ENCODE data around the gene RPTOR.

The RPTOR gene

GRCh38 chr17:80824549-80825470 is 280.2 kb downstream of the RPTOR start:
- no peaks in the 10 kb centered on the region for H3K9me3 ChIP-seq (ENCODE audit: low read length)
- H3K4me1 ChIP-seq (ENCODE audit: insufficient read depth, low read length, severe bottlenecking), result no peaks in the 10 kb centered on the region
- no peaks in the 10 kb centered on the region for H3K79me2 ChIP-seq (ENCODE audit: insufficient read depth, low read length)
- no peaks in the 10 kb centered on the region for H3K9me2 ChIP-seq (ENCODE audit: low read depth, low read length)
- no peaks in the 10 kb centered on the region for H3K27me3 ChIP-seq (ENCODE audit: insufficient read depth, low read length)
- no peaks in the 10 kb centered on the region for H4K20me1 ChIP-seq (ENCODE audit: insufficient read depth, low read length)
- no peak overlapping the region for H3K4me3 ChIP-seq (ENCODE audit: low read depth, low read length, poor library complexity, severe bottlenecking)
- H3K36me3 ChIP-seq (ENCODE audit: insufficient read depth, low read length), result peaks cover 99% of the 10 kb centered on the region
- no peaks in the 10 kb centered on the region for H3F3A ChIP-seq (ENCODE audit: insufficient read depth, low read length)
- H3K9ac ChIP-seq (ENCODE audit: low read length), result no peak overlapping the region
- H3K4me2 ChIP-seq (ENCODE audit: low read length), result no peak overlapping the region
- H3K27ac ChIP-seq (ENCODE audit: low read depth, low read length, poor library complexity, severe bottlenecking), result no peak overlapping the region
- no peak overlapping the region for H2AFZ ChIP-seq (ENCODE audit: low read length)
- TF ChIP-seq, protein P1, sequence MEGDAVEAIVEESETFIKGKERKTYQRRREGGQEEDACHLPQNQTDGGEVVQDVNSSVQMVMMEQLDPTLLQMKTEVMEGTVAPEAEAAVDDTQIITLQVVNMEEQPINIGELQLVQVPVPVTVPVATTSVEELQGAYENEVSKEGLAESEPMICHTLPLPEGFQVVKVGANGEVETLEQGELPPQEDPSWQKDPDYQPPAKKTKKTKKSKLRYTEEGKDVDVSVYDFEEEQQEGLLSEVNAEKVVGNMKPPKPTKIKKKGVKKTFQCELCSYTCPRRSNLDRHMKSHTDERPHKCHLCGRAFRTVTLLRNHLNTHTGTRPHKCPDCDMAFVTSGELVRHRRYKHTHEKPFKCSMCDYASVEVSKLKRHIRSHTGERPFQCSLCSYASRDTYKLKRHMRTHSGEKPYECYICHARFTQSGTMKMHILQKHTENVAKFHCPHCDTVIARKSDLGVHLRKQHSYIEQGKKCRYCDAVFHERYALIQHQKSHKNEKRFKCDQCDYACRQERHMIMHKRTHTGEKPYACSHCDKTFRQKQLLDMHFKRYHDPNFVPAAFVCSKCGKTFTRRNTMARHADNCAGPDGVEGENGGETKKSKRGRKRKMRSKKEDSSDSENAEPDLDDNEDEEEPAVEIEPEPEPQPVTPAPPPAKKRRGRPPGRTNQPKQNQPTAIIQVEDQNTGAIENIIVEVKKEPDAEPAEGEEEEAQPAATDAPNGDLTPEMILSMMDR (IDR thresholded peaks at IDR 0.05; ENCODE audit: low read length), result no peak
- TF ChIP-seq EZH2 (IDR thresholded peaks at IDR 0.05; ENCODE audit: borderline replicate concordance, low read length), result no peak

- Histone ChIP-seq H3F3A (ENCODE audit: insufficient read depth, low read length) (no peaks in the 10 kb centered on the region), H3K9me3 (ENCODE audit: low read length) (no peaks in the 10 kb centered on the region), H3K4me2 (ENCODE audit: low read length) (no peak overlapping the region), H3K27me3 (ENCODE audit: insufficient read depth, low read length) (no peaks in the 10 kb centered on the region), H3K36me3 (ENCODE audit: insufficient read depth, low read length) (peaks cover 97% of the 10 kb centered on the region), H2AFZ (ENCODE audit: low read length) (no peak overlapping the region), H3K9me2 (ENCODE audit: low read depth, low read length) (no peaks in the 10 kb centered on the region), H3K4me1 (ENCODE audit: insufficient read depth, low read length, severe bottlenecking) (no peaks in the 10 kb centered on the region), H3K4me3 (ENCODE audit: low read depth, low read length, poor library complexity, severe bottlenecking) (no peak overlapping the region), H3K9ac (ENCODE audit: low read length) (no peak overlapping the region), H4K20me1 (ENCODE audit: insufficient read depth, low read length) (no peaks in the 10 kb centered on the region), H3K79me2 (ENCODE audit: insufficient read depth, low read length) (no peaks in the 10 kb centered on the region), H3K27ac (ENCODE audit: low read depth, low read length, poor library complexity, severe bottlenecking) (no peak overlapping the region)
- TF ChIP-seq, protein P1 (IDR thresholded peaks at IDR 0.05; ENCODE audit: low read length), result no peak
- TF ChIP-seq EZH2 (IDR thresholded peaks at IDR 0.05; ENCODE audit: borderline replicate concordance, low read length), result no peak
Observed at GRCh38 chr17:80825471-80826345, 281.1 kb downstream of the RPTOR start.

DNA sequence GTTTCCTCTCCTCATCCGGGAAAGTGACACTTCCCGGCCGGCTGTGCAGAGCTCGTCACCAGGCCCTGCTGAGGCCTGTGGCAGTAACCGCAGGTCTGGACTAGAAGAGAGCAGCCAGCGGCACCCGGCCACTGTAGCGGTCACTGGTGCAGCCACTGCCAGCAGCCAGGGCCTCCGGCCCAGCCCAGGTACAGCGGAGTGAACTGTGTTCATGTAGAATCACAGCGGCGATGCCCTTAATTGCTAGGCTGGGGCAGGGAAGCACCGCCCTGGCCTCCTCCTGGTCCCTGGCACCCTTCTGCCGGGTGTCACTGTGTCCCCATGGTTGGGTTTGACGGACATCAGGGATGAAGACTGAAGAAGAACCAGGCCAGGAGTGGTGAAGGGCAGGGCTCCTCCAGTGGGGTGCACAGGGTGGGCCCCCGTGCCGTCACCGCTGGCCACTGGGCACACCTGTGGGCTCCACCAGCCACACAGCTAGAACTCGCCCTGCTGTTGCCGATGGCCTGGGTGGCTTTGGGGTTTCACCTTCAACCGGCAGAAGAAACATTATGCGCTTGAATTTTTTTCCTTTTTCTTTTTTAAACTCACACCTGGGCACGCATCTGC is 281.8 kb downstream of the RPTOR start:
- H3K4me3 ChIP-seq (ENCODE audit: low read depth, low read length, poor library complexity, severe bottlenecking), result no peak overlapping the region
- H4K20me1 ChIP-seq (ENCODE audit: insufficient read depth, low read length), result no peaks in the 10 kb centered on the region
- no peaks in the 10 kb centered on the region for H3K9me3 ChIP-seq (ENCODE audit: low read length)
- H3K9ac ChIP-seq (ENCODE audit: low read length), result no peak overlapping the region
- H2AFZ ChIP-seq (ENCODE audit: low read length), result no peak overlapping the region
- H3K36me3 ChIP-seq (ENCODE audit: insufficient read depth, low read length), result peaks cover 96% of the 10 kb centered on the region
- no peak overlapping the region for H3K4me2 ChIP-seq (ENCODE audit: low read length)
- H3K4me1 ChIP-seq (ENCODE audit: insufficient read depth, low read length, severe bottlenecking), result peaks cover 2% of the 10 kb centered on the region
- TF ChIP-seq, protein P1 (IDR thresholded peaks at IDR 0.05; ENCODE audit: low read length), result no peak
- TF ChIP-seq EZH2 (IDR thresholded peaks at IDR 0.05; ENCODE audit: borderline replicate concordance, low read length), result no peak
- no peak overlapping the region for H3K27ac ChIP-seq (ENCODE audit: low read depth, low read length, poor library complexity, severe bottlenecking)
- no peaks in the 10 kb centered on the region for H3K79me2 ChIP-seq (ENCODE audit: insufficient read depth, low read length)
- no peaks in the 10 kb centered on the region for H3K27me3 ChIP-seq (ENCODE audit: insufficient read depth, low read length)
- H3F3A ChIP-seq (ENCODE audit: insufficient read depth, low read length), result no peaks in the 10 kb centered on the region
- no peaks in the 10 kb centered on the region for H3K9me2 ChIP-seq (ENCODE audit: low read depth, low read length)

Data from OCI-LY1 (cell line).